ENCODE results near the gene UBASH3B.

DNA sequence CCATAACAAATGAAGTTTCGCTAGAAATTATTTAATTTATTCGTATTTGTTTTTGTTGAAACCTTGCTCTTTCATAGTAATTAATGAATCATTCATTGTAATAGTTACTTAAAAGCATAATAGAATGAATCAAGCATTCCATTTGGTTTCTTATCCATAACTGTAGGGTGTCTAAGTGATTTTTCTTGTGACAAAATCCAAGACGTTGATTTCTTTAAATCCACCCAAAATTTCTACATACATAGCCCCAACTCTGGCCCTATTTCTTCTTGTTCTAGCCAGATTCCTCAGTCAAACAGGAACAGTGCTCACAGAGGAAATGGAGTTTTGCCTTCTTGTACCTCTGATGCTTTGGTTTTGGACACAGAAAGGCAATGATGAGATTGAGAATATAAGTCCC, 25.5 kb downstream of the UBASH3B start:
- TF ChIP-seq, protein P1, sequence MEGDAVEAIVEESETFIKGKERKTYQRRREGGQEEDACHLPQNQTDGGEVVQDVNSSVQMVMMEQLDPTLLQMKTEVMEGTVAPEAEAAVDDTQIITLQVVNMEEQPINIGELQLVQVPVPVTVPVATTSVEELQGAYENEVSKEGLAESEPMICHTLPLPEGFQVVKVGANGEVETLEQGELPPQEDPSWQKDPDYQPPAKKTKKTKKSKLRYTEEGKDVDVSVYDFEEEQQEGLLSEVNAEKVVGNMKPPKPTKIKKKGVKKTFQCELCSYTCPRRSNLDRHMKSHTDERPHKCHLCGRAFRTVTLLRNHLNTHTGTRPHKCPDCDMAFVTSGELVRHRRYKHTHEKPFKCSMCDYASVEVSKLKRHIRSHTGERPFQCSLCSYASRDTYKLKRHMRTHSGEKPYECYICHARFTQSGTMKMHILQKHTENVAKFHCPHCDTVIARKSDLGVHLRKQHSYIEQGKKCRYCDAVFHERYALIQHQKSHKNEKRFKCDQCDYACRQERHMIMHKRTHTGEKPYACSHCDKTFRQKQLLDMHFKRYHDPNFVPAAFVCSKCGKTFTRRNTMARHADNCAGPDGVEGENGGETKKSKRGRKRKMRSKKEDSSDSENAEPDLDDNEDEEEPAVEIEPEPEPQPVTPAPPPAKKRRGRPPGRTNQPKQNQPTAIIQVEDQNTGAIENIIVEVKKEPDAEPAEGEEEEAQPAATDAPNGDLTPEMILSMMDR (IDR thresholded peaks at IDR 0.05; ENCODE audit: low read depth, low read length), result no peak
- TF ChIP-seq EZH2phosphoT487 (IDR thresholded peaks at IDR 0.05; ENCODE audit: low read depth), result no peak
